ENCODE measurements around the gene ENO1. TPM values are rescaled to one million over a fixed set of nuclear protein-coding genes. Genes with fewer than 3 reads are reported as not detected.
"Not testable (repeated sequence)": the region's sequence is repeated elsewhere in the genome, so short reads cannot be mapped to it uniquely, and the experiment has no call there.

ENO1 gene
- total and polyA plus RNA-seq, 2 of the 8 experiments (the other 6 are each of a cell fraction or from before 2014, with no cell fraction given): 1,763 to 2,117 TPM

DNA sequence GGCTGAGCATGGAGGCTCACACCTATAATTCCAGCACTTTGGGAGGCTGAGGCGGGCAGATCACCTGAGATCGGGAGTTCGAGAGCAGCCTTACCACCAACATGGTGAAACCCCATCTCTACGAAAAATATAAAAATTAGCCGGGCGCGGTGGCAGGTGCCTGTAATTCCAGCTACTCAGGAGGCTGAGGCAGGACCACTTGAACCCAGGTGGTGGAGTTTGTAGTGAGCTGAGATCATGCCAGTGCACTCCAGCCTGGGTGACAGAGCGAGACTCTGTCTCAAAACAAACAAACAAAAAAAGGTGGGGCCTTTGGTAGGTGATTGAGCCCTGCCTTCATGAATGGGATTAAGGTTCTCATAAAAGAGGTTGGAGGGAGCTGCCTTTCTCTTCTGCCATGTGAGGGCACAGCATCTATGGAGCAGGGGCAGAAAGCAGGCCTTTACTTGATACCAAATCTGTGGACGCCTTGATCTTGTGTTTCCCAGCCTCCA, 7.6 kb upstream of the ENO1 start:
- not testable (repeated sequence) for H3K4ac ChIP-seq (replicated peaks; ENCODE audit: insufficient read length, low read depth, low read length); H3K27me3 ChIP-seq (replicated peaks in 1 of 4; ENCODE audit: control insufficient read depth in 3 of 4, extremely low read depth in 1 of 4, insufficient read depth in 3 of 4, low read length in 3 of 4); H3K27ac ChIP-seq (ENCODE audit: low read depth, low read length); H2AFZ ChIP-seq (ENCODE audit: low read length); H4K91ac ChIP-seq (replicated peaks; ENCODE audit: insufficient read length, low read length); DNase-seq (ENCODE audit: low read depth in 1 of 2, low spot score in 2 of 2); H3K18ac ChIP-seq (ENCODE audit: extremely low read depth, low read length); H2BK12ac ChIP-seq (ENCODE audit: low read depth, low read length); H3K4me2 ChIP-seq (ENCODE audit: insufficient read depth in 1 of 2, low read depth in 2 of 2, low read length in 2 of 2); H3K79me2 ChIP-seq (ENCODE audit: control insufficient read depth in 1 of 2, insufficient read depth in 2 of 2, low read length in 2 of 2); H3K56ac ChIP-seq (replicated peaks; ENCODE audit: insufficient read length, low read depth, low read length); H2BK120ac ChIP-seq (replicated peaks; ENCODE audit: low read depth, low read length); H2BK5ac ChIP-seq (ENCODE audit: low read depth, low read length); H3K23ac ChIP-seq (ENCODE audit: insufficient read length); H4K5ac ChIP-seq (ENCODE audit: insufficient read length, low read depth, low read length); H3K4me1 ChIP-seq (replicated peaks in 1 of 4; ENCODE audit: control insufficient read depth in 3 of 4, insufficient read depth in 4 of 4, low read length in 3 of 4); H2BK20ac ChIP-seq (ENCODE audit: low read length); H3K9ac ChIP-seq (replicated peaks in 1 of 4; ENCODE audit: extremely low read depth in 1 of 4, low read depth in 3 of 4, low read length in 3 of 4); H3K79me1 ChIP-seq (ENCODE audit: low read depth, low read length); H3K9me3 ChIP-seq (ENCODE audit: insufficient read depth in 2 of 2, low read depth in 1 of 2, low read length in 1 of 2); H4K20me1 ChIP-seq (replicated peaks in 1 of 2; ENCODE audit: control insufficient read depth in 1 of 2, insufficient read depth in 2 of 2, low read length in 2 of 2); H3K23me2 ChIP-seq (ENCODE audit: low read depth, low read length); H2BK15ac ChIP-seq (ENCODE audit: low read length); H4K8ac ChIP-seq (ENCODE audit: extremely low read depth, insufficient read depth, low read length); H2AK5ac ChIP-seq (ENCODE audit: low read depth, low read length); H3K36me3 ChIP-seq (ENCODE audit: control insufficient read depth in 2 of 4, insufficient read depth in 4 of 4, low read length in 3 of 4); H3K4me3 ChIP-seq (ENCODE audit: extremely low read depth in 1 of 4, insufficient read depth in 2 of 4, low read depth in 3 of 4, low read length in 4 of 4); H3K14ac ChIP-seq (ENCODE audit: insufficient read length); FAIRE-seq
- CTCF ChIA-PET (ENCODE audit: partially characterized antibody): interaction anchor here (0.6 to 9.0 kb wide), 6 partner anchors 10 to 259 kb away, joined by 3 to 59 read pairs (median 3); no protein-coding TSS in a partner anchor
- 94% methylated on average over 9 of the region's 9 CpGs; no CpG with 5 or more reads in 1 of the 2 experiments for WGBS, 2 experiments (ENCODE audit: extremely low coverage in 1 of 2, insufficient coverage in 1 of 2, insufficient read length in 1 of 2, insufficient replicate concordance in 2 of 2, low coverage in 1 of 2, low lambda C conversion rate in 2 of 2, missing lambda C conversion rate in 1 of 2)
- POLR2A ChIA-PET (ENCODE audit: partially characterized antibody): interaction anchor here (0.8 to 1.9 kb wide), 5 partner anchors 12 to 27 kb away, joined by 4 to 7 read pairs (median 5); no protein-coding TSS in a partner anchor

DNA sequence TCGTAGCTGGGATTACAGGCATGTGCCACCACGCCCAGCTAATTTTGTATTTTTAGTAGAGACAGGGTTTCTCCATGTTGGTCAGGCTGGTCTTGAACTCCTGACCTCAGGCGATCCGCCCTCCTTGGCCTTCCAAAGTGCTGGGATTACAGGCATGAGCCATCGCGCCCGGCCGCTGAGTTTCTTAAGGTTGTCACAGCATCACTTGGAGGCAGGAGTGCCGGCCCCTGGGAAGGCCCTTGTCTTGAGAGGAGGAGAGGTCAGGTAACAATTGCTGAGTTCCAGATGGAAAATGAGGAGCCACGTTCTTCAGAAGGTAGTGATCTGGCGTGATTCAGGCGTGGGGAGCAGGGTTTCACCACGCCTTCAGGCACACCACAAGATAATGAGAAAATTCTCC, 5.6 kb upstream of the ENO1 start:
- not testable (repeated sequence) for H3K14ac ChIP-seq (ENCODE audit: insufficient read length); H2AK5ac ChIP-seq (ENCODE audit: low read depth, low read length); H4K5ac ChIP-seq (ENCODE audit: insufficient read length, low read depth, low read length); H3K23ac ChIP-seq (ENCODE audit: insufficient read length); H3K4me2 ChIP-seq (ENCODE audit: insufficient read depth in 1 of 2, low read depth in 2 of 2, low read length in 2 of 2); H3K79me2 ChIP-seq (ENCODE audit: control insufficient read depth in 1 of 2, insufficient read depth in 2 of 2, low read length in 2 of 2); H3K18ac ChIP-seq (ENCODE audit: extremely low read depth, low read length); H2BK5ac ChIP-seq (ENCODE audit: low read depth, low read length); H4K20me1 ChIP-seq (replicated peaks in 1 of 2; ENCODE audit: control insufficient read depth in 1 of 2, insufficient read depth in 2 of 2, low read length in 2 of 2); H2AFZ ChIP-seq (ENCODE audit: low read length); H3K9me3 ChIP-seq (ENCODE audit: insufficient read depth in 2 of 2, low read depth in 1 of 2, low read length in 1 of 2); H2BK12ac ChIP-seq (ENCODE audit: low read depth, low read length); H3K36me3 ChIP-seq (ENCODE audit: control insufficient read depth in 2 of 4, insufficient read depth in 4 of 4, low read length in 3 of 4); H2BK20ac ChIP-seq (ENCODE audit: low read length); H3K9ac ChIP-seq (replicated peaks in 1 of 4; ENCODE audit: extremely low read depth in 1 of 4, low read depth in 3 of 4, low read length in 3 of 4); H3K4me3 ChIP-seq (ENCODE audit: extremely low read depth in 1 of 4, insufficient read depth in 2 of 4, low read depth in 3 of 4, low read length in 4 of 4); H3K4ac ChIP-seq (replicated peaks; ENCODE audit: insufficient read length, low read depth, low read length); H2BK15ac ChIP-seq (ENCODE audit: low read length); H3K23me2 ChIP-seq (ENCODE audit: low read depth, low read length); H3K27me3 ChIP-seq (replicated peaks in 1 of 4; ENCODE audit: control insufficient read depth in 3 of 4, extremely low read depth in 1 of 4, insufficient read depth in 3 of 4, low read length in 3 of 4); H2BK120ac ChIP-seq (replicated peaks; ENCODE audit: low read depth, low read length); DNase-seq (ENCODE audit: low read depth in 1 of 2, low spot score in 2 of 2); H4K8ac ChIP-seq (ENCODE audit: extremely low read depth, insufficient read depth, low read length); H3K27ac ChIP-seq (ENCODE audit: low read depth, low read length); FAIRE-seq; H3K56ac ChIP-seq (replicated peaks; ENCODE audit: insufficient read length, low read depth, low read length); H3K79me1 ChIP-seq (ENCODE audit: low read depth, low read length)
- WGBS, 2 experiments (ENCODE audit: extremely low coverage in 1 of 2, insufficient coverage in 1 of 2, insufficient read length in 1 of 2, insufficient replicate concordance in 2 of 2, low coverage in 1 of 2, low lambda C conversion rate in 2 of 2, missing lambda C conversion rate in 1 of 2): 89% methylated on average over 13 of the region's 13 CpGs; no CpG with 5 or more reads in 1 of the 2 experiments
- Histone ChIP-seq H3K4me1 (replicated peaks in 1 of 4; ENCODE audit: control insufficient read depth in 3 of 4, insufficient read depth in 4 of 4, low read length in 3 of 4) (peaks cover 0 to 12% (median 7%) of the 10 kb centered on the region in 4 experiments; a peak in 5 of 7 replicates), H4K91ac (replicated peaks; ENCODE audit: insufficient read length, low read length) (peak overlapping the region; percentile 37)
- POLR2A ChIA-PET (ENCODE audit: partially characterized antibody): interaction anchor here (1.7 to 29.3 kb wide), 2 partner anchors 10 to 31 kb away, joined by 9 to 880 read pairs; no protein-coding TSS in a partner anchor
- CTCF ChIA-PET (ENCODE audit: partially characterized antibody): interaction anchor here (1.2 to 9.0 kb wide), 5 partner anchors 20 to 79 kb away, joined by 3 to 59 read pairs (median 4); no protein-coding TSS in a partner anchor

Measured in H1 (cell line).